ENCODE measurements around the gene CDC42SE2. TPM values are rescaled to one million over a fixed set of nuclear protein-coding genes. Genes with fewer than 3 reads are reported as not detected.

Gene CDC42SE2
- total RNA-seq, 4 donors from 2014 or later = 71.8 to 118 (median 91.8) TPM

DNA sequence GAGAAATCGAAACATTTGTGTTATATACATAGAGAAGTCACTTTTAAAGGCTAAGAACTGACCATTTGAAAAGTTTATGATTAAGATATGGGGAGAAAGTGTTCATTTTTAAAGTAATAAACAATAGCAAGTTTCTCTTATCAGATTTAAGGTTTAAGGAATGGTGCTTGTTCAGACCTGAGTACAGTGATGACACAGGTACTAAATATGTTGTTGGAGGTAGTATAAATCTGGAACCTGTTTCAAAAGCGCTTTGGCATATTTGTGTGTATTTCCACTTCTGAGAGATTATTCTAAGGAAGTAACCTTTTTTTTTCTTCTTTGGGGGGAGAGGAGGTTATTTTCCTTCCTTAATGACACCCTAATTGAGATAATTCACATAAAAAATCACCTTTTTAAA is 18.4 kb downstream of the CDC42SE2 start:
- 37 to 48% methylated on average over 2 of the region's 2 CpGs for WGBS, 2 donors (ENCODE audit: low coverage in 1 of 2)
- DNase-seq = no peak
- Histone ChIP-seq H3K27ac (peak overlapping the region; percentile 78 to 86 (median 86)), H3K36me3 (no peaks in the 10 kb centered on the region), H3K4me1 (peaks cover 10 to 94% (median 59%) of the 10 kb centered on the region in 4 donors), H3K4me3 (peak overlapping the region in 2 of 4 donors; percentile 19 to 25), H3K9me3 (no peaks in the 10 kb centered on the region), H3K27me3 (no peaks in the 10 kb centered on the region)
- TF ChIP-seq POLR2A (IDR thresholded peaks at IDR 0.05) = no peak
- no peak for TF ChIP-seq EP300 (IDR thresholded peaks at IDR 0.05; ENCODE audit: low read depth)
- TF ChIP-seq, protein P1, sequence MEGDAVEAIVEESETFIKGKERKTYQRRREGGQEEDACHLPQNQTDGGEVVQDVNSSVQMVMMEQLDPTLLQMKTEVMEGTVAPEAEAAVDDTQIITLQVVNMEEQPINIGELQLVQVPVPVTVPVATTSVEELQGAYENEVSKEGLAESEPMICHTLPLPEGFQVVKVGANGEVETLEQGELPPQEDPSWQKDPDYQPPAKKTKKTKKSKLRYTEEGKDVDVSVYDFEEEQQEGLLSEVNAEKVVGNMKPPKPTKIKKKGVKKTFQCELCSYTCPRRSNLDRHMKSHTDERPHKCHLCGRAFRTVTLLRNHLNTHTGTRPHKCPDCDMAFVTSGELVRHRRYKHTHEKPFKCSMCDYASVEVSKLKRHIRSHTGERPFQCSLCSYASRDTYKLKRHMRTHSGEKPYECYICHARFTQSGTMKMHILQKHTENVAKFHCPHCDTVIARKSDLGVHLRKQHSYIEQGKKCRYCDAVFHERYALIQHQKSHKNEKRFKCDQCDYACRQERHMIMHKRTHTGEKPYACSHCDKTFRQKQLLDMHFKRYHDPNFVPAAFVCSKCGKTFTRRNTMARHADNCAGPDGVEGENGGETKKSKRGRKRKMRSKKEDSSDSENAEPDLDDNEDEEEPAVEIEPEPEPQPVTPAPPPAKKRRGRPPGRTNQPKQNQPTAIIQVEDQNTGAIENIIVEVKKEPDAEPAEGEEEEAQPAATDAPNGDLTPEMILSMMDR (IDR thresholded peaks at IDR 0.05) = no peak
- TF ChIP-seq POLR2AphosphoS5 (IDR thresholded peaks at IDR 0.05) = no peak
- intact Hi-C loops (cut with DNase I; ENCODE audit: low total_unique reads) (no loop called here), in situ Hi-C loops (cut with MboI; ENCODE audit: low pct_ligation_motif_present in 1 of 4, low pct_unique_long_range_greater_than_20kb in 1 of 4, low sequenced_read_pairs in 3 of 4) (no loop called here)

GRCh38 chr5:131285703-131286399 is 22.0 kb downstream of the CDC42SE2 start:
- Histone ChIP-seq H3K4me1 (peaks cover 7 to 93% (median 46%) of the 10 kb centered on the region in 4 donors), H3K9me3 (no peaks in the 10 kb centered on the region), H3K27ac (peak overlapping the region; percentile 67 to 86 (median 82)), H3K36me3 (no peaks in the 10 kb centered on the region), H3K27me3 (no peaks in the 10 kb centered on the region), H3K4me3 (no peak overlapping the region)
- no peak for DNase-seq
- in situ Hi-C loops (cut with MboI; ENCODE audit: low pct_ligation_motif_present in 1 of 4, low pct_unique_long_range_greater_than_20kb in 1 of 4, low sequenced_read_pairs in 3 of 4) (no loop called here), intact Hi-C loops (cut with DNase I; ENCODE audit: low total_unique reads) (no loop called here)
- 82% methylated on average over 1 of the region's 1 CpG; no CpG with 5 or more reads in 1 of the 2 donors for WGBS, 2 donors (ENCODE audit: low coverage in 1 of 2)
- TF ChIP-seq POLR2A (IDR thresholded peaks at IDR 0.05) (no peak), POLR2AphosphoS5 (IDR thresholded peaks at IDR 0.05) (no peak), EP300 (IDR thresholded peaks at IDR 0.05; ENCODE audit: low read depth) (no peak)
- TF ChIP-seq, protein P1 (IDR thresholded peaks at IDR 0.05) = no peak

- Histone ChIP-seq H3K36me3 (no peaks in the 10 kb centered on the region), H3K9me3 (no peaks in the 10 kb centered on the region), H3K4me1 (peaks cover 7 to 88% (median 41%) of the 10 kb centered on the region in 4 donors), H3K27me3 (no peaks in the 10 kb centered on the region), H3K27ac (peak overlapping the region; percentile 53 to 86 (median 82)), H3K4me3 (no peak overlapping the region)
- DNase-seq = no peak
- WGBS, 2 donors (ENCODE audit: low coverage in 1 of 2) = 65 to 88% methylated on average over 4 to 5 of the region's 5 CpGs
- TF ChIP-seq EP300 (IDR thresholded peaks at IDR 0.05; ENCODE audit: low read depth) (no peak), POLR2A (IDR thresholded peaks at IDR 0.05) (no peak), POLR2AphosphoS5 (IDR thresholded peaks at IDR 0.05) (peak in 1 of 3 donors; percentile 40)
- TF ChIP-seq, protein P1 (IDR thresholded peaks at IDR 0.05) = no peak
- in situ Hi-C loops (cut with MboI; ENCODE audit: low pct_ligation_motif_present in 1 of 4, low pct_unique_long_range_greater_than_20kb in 1 of 4, low sequenced_read_pairs in 3 of 4) (no loop called here), intact Hi-C loops (cut with DNase I; ENCODE audit: low total_unique reads) (no loop called here)
Observed at GRCh38 chr5:131286400-131286715, 22.5 kb downstream of the CDC42SE2 start.

GRCh38 chr5:131288328-131288727 is 24.5 kb downstream of the CDC42SE2 start:
- H3K4me3 ChIP-seq = no peak overlapping the region
- in situ Hi-C loops (cut with MboI; ENCODE audit: low pct_ligation_motif_present in 1 of 4, low pct_unique_long_range_greater_than_20kb in 1 of 4, low sequenced_read_pairs in 3 of 4) = no loop called here
- no peak for DNase-seq
- TF ChIP-seq, protein P1 (IDR thresholded peaks at IDR 0.05) = no peak
- TF ChIP-seq POLR2AphosphoS5 (IDR thresholded peaks at IDR 0.05) (no peak), POLR2A (IDR thresholded peaks at IDR 0.05) (no peak), EP300 (IDR thresholded peaks at IDR 0.05; ENCODE audit: low read depth) (no peak)
- 63 to 67% methylated on average over 1 of the region's 1 CpG for WGBS, 2 donors (ENCODE audit: low coverage in 1 of 2)
- H3K36me3 ChIP-seq = no peaks in the 10 kb centered on the region
- peaks cover 7 to 69% (median 30%) of the 10 kb centered on the region in 4 donors for H3K4me1 ChIP-seq
- intact Hi-C loops (cut with DNase I; ENCODE audit: low total_unique reads) = no loop called here
- H3K9me3 ChIP-seq = no peaks in the 10 kb centered on the region
- H3K27me3 ChIP-seq = no peaks in the 10 kb centered on the region
- peak overlapping the region; percentile 0 to 54 (median 10) for H3K27ac ChIP-seq
